C1 segment of cervical spinal cord (tissue), 14 donors: ENCODE results near the gene MSL3B.
"Not testable (repeated sequence)": the region's sequence is repeated elsewhere in the genome, so short reads cannot be mapped to it uniquely, and the experiment has no call there.

Source experiments
- DNase-seq, 14 donors: peaks; one replicate each; lab custom pipeline; 2025; lab: John Stamatoyannopoulos, UW

The MSL3B gene

GRCh38 chr2:233867993-233868532 is at the start of gene MSL3B:
Gene MSL3B (minus strand): TSS chr2:233868386.
- peak in 2 of 14 donors; percentile 3 to 6 for DNase-seq

GRCh38 chr2:233917116-233917515 is 48.9 kb upstream of the MSL3B start, which contains the start of gene TRPM8:
Gene TRPM8 (plus strand): TSS chr2:233917373. CDS start chr2:233926538, 9,165 bp downstream.
- DNase-seq = no peak

- DNase-seq = no peak
These were observed 46.9 kb upstream of the MSL3B start for GRCh38 chr2:233915128-233915527.

- DNase-seq = no peak
These were observed 44.7 kb upstream of the MSL3B start for GRCh38 chr2:233912691-233913423.

- DNase-seq = no peak
These were observed 39.4 kb upstream of the MSL3B start for GRCh38 chr2:233907627-233908026.

GRCh38 chr2:233905945-233906344 is 37.8 kb upstream of the MSL3B start:
- DNase-seq = no peak

GRCh38 chr2:233901884-233902283 is 33.7 kb upstream of the MSL3B start:
- DNase-seq = no peak

GRCh38 chr2:233901367-233901766 is 33.2 kb upstream of the MSL3B start:
- no peak for DNase-seq

GRCh38 chr2:233896253-233896652 is 28.1 kb upstream of the MSL3B start:
- DNase-seq = not testable (repeated sequence)

- no peak for DNase-seq
These were observed 24.6 kb upstream of the MSL3B start for GRCh38 chr2:233892793-233893192.

- no peak for DNase-seq
These were observed 14.2 kb upstream of the MSL3B start for GRCh38 chr2:233882353-233882752.

GRCh38 chr2:233872125-233872524 is 3.9 kb upstream of the MSL3B start:
- DNase-seq = not testable (repeated sequence)

GRCh38 chr2:233871432-233871831 is 3.2 kb upstream of the MSL3B start:
- DNase-seq = no peak

- DNase-seq = no peak
These were observed 1.7 kb downstream of the MSL3B start for GRCh38 chr2:233866479-233866878.

GRCh38 chr2:233865838-233866237 is 2.3 kb downstream of the MSL3B start:
- DNase-seq = no peak

GRCh38 chr2:233862261-233862768 is 5.9 kb downstream of the MSL3B start:
- no peak for DNase-seq

GRCh38 chr2:233858331-233858730 is 9.9 kb downstream of the MSL3B start:
- no peak for DNase-seq

- no peak for DNase-seq
These were observed 10.6 kb downstream of the MSL3B start for GRCh38 chr2:233857511-233858141.

GRCh38 chr2:233856184-233856583 is 12.0 kb downstream of the MSL3B start:
- no peak for DNase-seq

GRCh38 chr2:233855345-233855744 is 12.8 kb downstream of the MSL3B start:
- no peak for DNase-seq

- peak; percentile 48 to 94 (median 88) for DNase-seq
These were observed 13.8 kb downstream of the MSL3B start, which contains the start of gene HJURP for GRCh38 chr2:233854241-233854981. Gene HJURP (minus strand): TSS chr2:233854535. CDS start chr2:233854500, 35 bp downstream.

GRCh38 chr2:233853883-233854240 is 14.3 kb downstream of the MSL3B start:
- DNase-seq = no peak
